H1 (cell line): ENCODE results near the gene EEPD1.

Experiments used
- CBX5 ChIP-seq: fragments of 300-800, 300-1000 bp; sonication (generic); IDR thresholded peaks from 2 replicates; pipeline ENCODE4 v1.7.1; 2016; ENCODE audit warnings: antibody characterized with exemption, low read length, low read depth
- EP300 ChIP-seq, 2 experiments: IDR thresholded peaks; 1 replicate in 1 of 2; 2 replicates in 1 of 2; pipeline ENCODE4 v1.6.1; 2011 to 2012; ENCODE audit warnings: low read depth in 2 of 2, low read length in 2 of 2, mild to moderate bottlenecking in 2 of 2, borderline replicate concordance in 1 of 2, inconsistent platforms in 1 of 2, moderate library complexity in 1 of 2
- POLR2A ChIP-seq, 2 experiments: IDR thresholded peaks; 1 replicate in 1 of 2; 2 replicates in 1 of 2; pipeline ENCODE4 v1.6.1; 2011; ENCODE audit warnings: low read depth in 2 of 2, low read length in 2 of 2, mild to moderate bottlenecking in 2 of 2; ENCODE audit errors: control extremely low read depth in 1 of 2
- POLR2AphosphoS5 ChIP-seq: IDR thresholded peaks from 2 replicates; pipeline ENCODE4 v1.6.1; 2011; ENCODE audit warnings: low read depth, low read length
- RFX5 ChIP-seq: IDR thresholded peaks from 2 replicates; pipeline ENCODE4 v1.6.1; 2011; ENCODE audit warnings: low read depth, low read length, improper control_type of control experiment, borderline replicate concordance
- TAF1 ChIP-seq: IDR thresholded peaks from 2 replicates; pipeline ENCODE4 v1.6.1; 2011; ENCODE audit warnings: mild to moderate bottlenecking, low read depth, low read length
- TCF12 ChIP-seq: IDR thresholded peaks from 2 replicates; pipeline ENCODE4 v1.6.1; 2011; ENCODE audit warnings: low read depth, mild to moderate bottlenecking, low read length
- TEAD4 ChIP-seq: IDR thresholded peaks from 2 replicates; pipeline ENCODE4 v1.6.1; 2012; ENCODE audit warnings: low read depth, low read length, inconsistent platforms, mixed read lengths
- TF ChIP-seq, protein P1 (sequence below), 3 experiments: IDR thresholded peaks; 1 replicate in 2 of 3; 2 replicates in 1 of 3; pipeline versions ENCODE4 v1.5.1 to v1.6.1; 2011; ENCODE audit warnings: low read length in 3 of 3, mild to moderate bottlenecking in 3 of 3, inconsistent platforms in 2 of 3, low read depth in 1 of 3, moderate library complexity in 1 of 3; ENCODE audit not compliant: insufficient read depth in 1 of 3; ENCODE audit errors: control extremely low read depth in 1 of 3

DNA sequence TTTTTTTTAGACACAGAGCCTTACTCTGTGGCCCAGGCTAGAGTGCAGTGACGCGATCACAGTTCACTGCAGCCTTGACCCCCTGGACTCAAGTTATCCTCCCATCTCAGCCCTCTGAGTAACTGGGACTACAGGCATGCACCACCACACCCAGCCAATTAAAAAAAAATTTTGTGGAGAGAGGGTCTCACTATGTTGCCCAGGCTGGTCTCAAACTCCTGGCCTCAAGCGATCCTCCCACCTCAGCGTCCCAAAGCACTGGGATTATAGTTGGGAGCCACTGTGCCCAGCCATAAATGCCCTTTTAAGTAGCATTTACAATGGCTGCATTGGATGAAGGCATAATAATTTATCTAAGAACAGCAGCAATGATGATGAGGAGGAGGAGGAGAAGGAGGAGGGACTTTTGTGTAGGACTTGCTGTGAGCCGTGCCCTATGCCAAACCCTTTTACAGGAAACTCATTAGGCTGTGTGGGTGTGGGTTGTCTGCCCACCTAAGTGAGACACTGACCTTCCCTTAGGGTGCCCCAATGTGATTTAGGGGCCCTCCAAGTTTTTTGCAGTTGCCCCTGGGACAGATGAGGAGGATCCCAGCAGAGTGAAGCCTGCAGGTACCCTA is 51.1 kb downstream of the EEPD1 start:
- TF ChIP-seq, protein P1, sequence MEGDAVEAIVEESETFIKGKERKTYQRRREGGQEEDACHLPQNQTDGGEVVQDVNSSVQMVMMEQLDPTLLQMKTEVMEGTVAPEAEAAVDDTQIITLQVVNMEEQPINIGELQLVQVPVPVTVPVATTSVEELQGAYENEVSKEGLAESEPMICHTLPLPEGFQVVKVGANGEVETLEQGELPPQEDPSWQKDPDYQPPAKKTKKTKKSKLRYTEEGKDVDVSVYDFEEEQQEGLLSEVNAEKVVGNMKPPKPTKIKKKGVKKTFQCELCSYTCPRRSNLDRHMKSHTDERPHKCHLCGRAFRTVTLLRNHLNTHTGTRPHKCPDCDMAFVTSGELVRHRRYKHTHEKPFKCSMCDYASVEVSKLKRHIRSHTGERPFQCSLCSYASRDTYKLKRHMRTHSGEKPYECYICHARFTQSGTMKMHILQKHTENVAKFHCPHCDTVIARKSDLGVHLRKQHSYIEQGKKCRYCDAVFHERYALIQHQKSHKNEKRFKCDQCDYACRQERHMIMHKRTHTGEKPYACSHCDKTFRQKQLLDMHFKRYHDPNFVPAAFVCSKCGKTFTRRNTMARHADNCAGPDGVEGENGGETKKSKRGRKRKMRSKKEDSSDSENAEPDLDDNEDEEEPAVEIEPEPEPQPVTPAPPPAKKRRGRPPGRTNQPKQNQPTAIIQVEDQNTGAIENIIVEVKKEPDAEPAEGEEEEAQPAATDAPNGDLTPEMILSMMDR (IDR thresholded peaks at IDR 0.05; ENCODE audit: control extremely low read depth in 1 of 3, insufficient read depth in 1 of 3, low read depth in 1 of 3, low read length in 3 of 3), result no peak
- no peak for TF ChIP-seq POLR2A (IDR thresholded peaks at IDR 0.05; ENCODE audit: control extremely low read depth in 1 of 2, low read depth in 2 of 2, low read length in 2 of 2)
- TF ChIP-seq RFX5, result no peak
- no peak for TF ChIP-seq TCF12
- TF ChIP-seq CBX5, result no peak
- TF ChIP-seq TAF1, result no peak
- no peak for TF ChIP-seq EP300 (IDR thresholded peaks at IDR 0.05; ENCODE audit: borderline replicate concordance in 1 of 2, low read depth in 2 of 2, low read length in 2 of 2)
- TF ChIP-seq TEAD4, result no peak
- no peak for TF ChIP-seq POLR2AphosphoS5
